GM10266 (cell line): Measurements from ENCODE around the gene ACIN1.

Source experiments
- DNase-seq: peaks from one replicate; pipeline ENCODE4 v3.0.0; 2012; ENCODE audit errors: extremely low spot score
- TF ChIP-seq, protein P1 (sequence below): IDR thresholded peaks from 2 replicates; pipeline ENCODE4 v1.5.1; 2012; ENCODE audit warnings: mild to moderate bottlenecking, low read depth; ENCODE audit not compliant: control insufficient read depth, insufficient read depth; ENCODE audit errors: missing control alignments

The ACIN1 gene

DNA sequence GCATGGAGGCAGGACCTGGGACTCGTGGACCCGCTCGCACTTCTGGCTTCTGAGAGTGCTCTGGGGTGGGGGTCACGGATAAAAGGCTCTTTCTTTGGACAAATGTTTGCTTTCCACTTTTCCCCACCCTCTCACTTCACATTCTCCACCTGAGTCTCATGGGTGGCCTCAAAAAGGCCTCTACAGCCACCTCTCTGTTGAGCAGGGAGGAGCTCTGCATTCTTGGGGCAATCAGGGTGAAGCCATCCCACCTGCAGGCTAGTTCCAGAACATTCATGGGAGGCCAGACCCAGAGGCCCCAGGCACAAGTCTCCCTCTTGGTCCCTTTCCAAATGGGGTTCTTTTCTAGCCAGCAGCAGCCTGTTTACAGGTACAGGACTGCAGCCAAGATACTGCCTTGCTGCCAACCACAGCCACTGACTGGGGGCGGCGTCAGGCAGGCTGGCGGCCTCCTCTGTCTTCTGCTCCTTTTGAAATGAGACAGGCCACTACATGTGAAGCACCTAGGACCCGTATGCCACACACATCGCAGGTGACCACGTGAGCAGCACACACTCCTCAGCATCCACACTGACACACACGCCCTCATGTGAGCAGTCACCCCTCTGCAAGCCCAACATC is 42.4 kb upstream of the ACIN1 start:
- no peak for DNase-seq
- TF ChIP-seq, protein P1, sequence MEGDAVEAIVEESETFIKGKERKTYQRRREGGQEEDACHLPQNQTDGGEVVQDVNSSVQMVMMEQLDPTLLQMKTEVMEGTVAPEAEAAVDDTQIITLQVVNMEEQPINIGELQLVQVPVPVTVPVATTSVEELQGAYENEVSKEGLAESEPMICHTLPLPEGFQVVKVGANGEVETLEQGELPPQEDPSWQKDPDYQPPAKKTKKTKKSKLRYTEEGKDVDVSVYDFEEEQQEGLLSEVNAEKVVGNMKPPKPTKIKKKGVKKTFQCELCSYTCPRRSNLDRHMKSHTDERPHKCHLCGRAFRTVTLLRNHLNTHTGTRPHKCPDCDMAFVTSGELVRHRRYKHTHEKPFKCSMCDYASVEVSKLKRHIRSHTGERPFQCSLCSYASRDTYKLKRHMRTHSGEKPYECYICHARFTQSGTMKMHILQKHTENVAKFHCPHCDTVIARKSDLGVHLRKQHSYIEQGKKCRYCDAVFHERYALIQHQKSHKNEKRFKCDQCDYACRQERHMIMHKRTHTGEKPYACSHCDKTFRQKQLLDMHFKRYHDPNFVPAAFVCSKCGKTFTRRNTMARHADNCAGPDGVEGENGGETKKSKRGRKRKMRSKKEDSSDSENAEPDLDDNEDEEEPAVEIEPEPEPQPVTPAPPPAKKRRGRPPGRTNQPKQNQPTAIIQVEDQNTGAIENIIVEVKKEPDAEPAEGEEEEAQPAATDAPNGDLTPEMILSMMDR, result no peak

DNA sequence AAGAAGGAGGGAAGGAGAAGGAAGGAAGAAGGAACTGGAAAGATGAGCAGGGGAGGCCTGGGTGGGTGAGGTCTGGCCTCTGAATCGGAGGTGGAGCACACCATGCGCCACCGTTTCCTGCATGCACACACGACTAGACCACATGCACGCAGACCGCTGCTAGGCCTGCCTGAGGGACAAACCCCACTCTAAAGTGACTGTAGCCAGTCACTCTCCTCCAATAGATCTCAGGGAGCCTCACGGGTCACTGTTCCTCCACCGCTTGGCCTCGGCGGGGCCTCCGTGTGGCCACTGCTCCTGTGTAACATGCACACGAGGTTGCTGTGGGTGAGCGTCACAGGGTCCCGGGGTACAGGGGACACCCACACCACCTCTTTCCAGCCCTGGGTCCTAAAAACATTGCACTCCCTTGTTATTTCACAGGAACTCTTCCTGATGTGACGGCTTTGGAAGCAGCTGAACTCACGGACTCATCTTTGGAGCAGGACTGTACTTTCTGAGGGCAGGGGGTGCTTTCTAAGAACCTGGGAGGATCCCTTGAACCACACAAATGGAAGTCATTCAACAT is 41.7 kb upstream of the ACIN1 start:
- TF ChIP-seq, protein P1, result no peak
- DNase-seq, result no peak

DNA sequence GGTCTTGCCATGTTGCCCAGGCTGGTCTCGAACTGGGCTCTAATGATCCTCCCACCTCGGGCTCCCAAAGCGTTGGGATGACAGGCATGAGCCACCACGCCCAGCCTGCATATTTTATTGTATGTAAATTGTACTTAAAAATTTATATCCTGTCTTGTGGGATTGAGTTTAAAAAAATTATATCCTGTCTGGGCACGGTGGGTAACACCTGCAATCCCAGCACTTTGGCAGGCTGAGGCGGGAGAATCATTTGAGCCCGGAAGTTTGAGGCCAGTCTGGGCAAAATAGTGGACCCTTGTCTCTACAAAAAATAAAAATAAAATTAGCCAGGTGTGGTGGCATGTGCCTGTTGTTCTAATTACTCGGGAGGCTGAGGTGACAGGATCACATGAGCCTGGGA is 38.0 kb upstream of the ACIN1 start:
- TF ChIP-seq, protein P1, result no peak
- DNase-seq, result no peak

DNA sequence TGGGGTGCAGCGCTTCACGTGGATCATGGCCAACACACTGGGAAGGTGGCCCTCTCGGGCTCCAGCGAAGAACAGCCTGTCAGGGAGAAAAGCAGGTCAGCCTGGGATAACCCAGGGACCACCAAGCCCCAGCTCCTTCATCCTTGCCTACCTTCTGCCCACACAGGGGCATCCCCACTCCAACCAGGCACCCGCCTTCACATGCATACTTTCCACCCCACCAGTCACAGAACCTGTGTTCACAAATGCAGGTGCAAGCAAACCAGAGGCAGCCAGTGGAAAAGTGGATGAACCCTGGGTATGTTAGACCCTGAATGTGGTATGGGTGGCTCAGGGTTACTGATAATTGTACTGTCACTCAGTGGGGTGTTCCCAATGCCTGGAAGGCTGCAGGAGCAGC is 36.5 kb upstream of the ACIN1 start:
- DNase-seq, result no peak
- TF ChIP-seq, protein P1, result no peak

DNA sequence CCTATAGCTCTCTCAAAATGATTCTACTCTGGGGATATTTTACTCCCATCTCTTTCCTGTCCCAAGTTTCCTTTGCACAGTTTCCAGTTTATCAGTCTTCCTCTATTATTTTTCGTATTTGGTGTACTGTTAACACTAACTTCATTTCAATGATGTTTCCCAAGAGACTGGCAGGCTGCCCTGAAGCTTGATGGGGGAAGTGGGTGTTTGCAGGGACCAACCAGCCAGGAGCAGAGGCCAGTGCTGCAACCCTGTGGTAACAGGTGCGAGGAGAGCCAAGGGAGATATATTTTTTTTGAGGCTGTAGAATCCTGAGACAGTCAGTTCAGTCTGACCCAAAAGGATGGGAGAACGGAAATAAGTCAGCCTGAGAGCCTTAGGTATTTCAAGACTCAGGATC is 35.9 kb upstream of the ACIN1 start:
- no peak for DNase-seq
- TF ChIP-seq, protein P1, result no peak

DNA sequence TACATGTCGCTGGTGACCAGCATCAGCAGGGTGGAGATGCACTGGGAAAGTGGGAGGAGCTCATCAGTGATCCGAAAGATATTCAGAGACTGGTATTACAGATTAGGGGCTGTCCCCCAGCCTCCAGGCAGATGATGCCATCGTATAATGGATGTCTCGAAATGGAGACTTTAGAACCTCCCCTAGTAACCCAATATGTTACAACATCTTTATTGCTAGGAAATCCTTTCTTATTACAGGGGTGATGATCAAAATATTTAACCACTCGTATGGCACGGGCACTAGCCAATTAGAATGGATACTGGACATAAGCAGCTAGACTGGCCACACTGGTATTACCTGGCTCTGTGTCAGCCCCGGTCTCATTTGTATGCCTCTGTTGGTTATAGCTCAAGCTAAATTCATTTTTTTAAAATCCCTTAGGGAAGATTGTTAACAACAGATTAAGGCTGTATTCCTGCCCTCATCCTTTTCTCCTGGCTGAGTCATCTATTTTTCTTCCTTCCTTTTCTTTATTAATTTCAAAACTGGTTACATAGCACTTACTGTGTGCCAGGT is 34.9 kb upstream of the ACIN1 start:
- DNase-seq, result no peak
- TF ChIP-seq, protein P1, result no peak
